GM18873 (cell line): ENCODE results near the gene CDH8.
"Not testable (repeated sequence)": the region's sequence is repeated elsewhere in the genome, so short reads cannot be mapped to it uniquely, and the experiment has no call there.

Source experiments
- ATAC-seq: cut with Tn5 transposase; IDR thresholded peaks from one replicate; pipeline ENCODE4 v1.9.1; 2021; ENCODE audit warnings: mild to moderate bottlenecking, moderate library complexity, moderate number of reproducible peaks; ENCODE audit not compliant: unreplicated experiment, low FRiP score

CDH8 gene

GRCh38 chr16:61944004-61944403, 92.2 kb downstream of the CDH8 start:
- no peak for ATAC-seq

GRCh38 chr16:61940611-61941010, 95.6 kb downstream of the CDH8 start:
- ATAC-seq: no peak

GRCh38 chr16:61937646-61938045, 98.6 kb downstream of the CDH8 start:
- no peak for ATAC-seq

- no peak for ATAC-seq
Measured at GRCh38 chr16:61936522-61936921, 99.7 kb downstream of the CDH8 start.

GRCh38 chr16:61934601-61935000, 101.6 kb downstream of the CDH8 start:
- no peak for ATAC-seq

GRCh38 chr16:61929776-61930175, 106.5 kb downstream of the CDH8 start:
- ATAC-seq: no peak

- no peak for ATAC-seq
Measured at GRCh38 chr16:61926766-61927165, 109.5 kb downstream of the CDH8 start.

- no peak for ATAC-seq
Measured at GRCh38 chr16:61923629-61924028, 112.6 kb downstream of the CDH8 start.

- ATAC-seq: no peak
Measured at GRCh38 chr16:61921373-61921772, 114.9 kb downstream of the CDH8 start.

GRCh38 chr16:61917865-61918826, 118.1 kb downstream of the CDH8 start:
- not testable (repeated sequence) for ATAC-seq

- no peak for ATAC-seq
Measured at GRCh38 chr16:61915569-61915968, 120.7 kb downstream of the CDH8 start.

- no peak for ATAC-seq
Measured at GRCh38 chr16:61909074-61909473, 127.2 kb downstream of the CDH8 start.

GRCh38 chr16:61908426-61908825, 127.8 kb downstream of the CDH8 start:
- ATAC-seq: no peak

GRCh38 chr16:61901689-61902088, 134.5 kb downstream of the CDH8 start:
- ATAC-seq: no peak

- no peak for ATAC-seq
Measured at GRCh38 chr16:61900482-61900881, 135.8 kb downstream of the CDH8 start.

GRCh38 chr16:61897657-61898056, 138.6 kb downstream of the CDH8 start:
- ATAC-seq: no peak

- ATAC-seq: no peak
Measured at GRCh38 chr16:61892531-61892930, 143.7 kb downstream of the CDH8 start.

GRCh38 chr16:61891460-61891859, 144.8 kb downstream of the CDH8 start:
- ATAC-seq: no peak

- no peak for ATAC-seq
Measured at GRCh38 chr16:61890386-61890785, 145.9 kb downstream of the CDH8 start.

- ATAC-seq: no peak
Measured at GRCh38 chr16:61887903-61888302, 148.3 kb downstream of the CDH8 start.

GRCh38 chr16:61885343-61885742, 150.9 kb downstream of the CDH8 start:
- ATAC-seq: no peak

GRCh38 chr16:61879306-61879705, 156.9 kb downstream of the CDH8 start:
- ATAC-seq: no peak
